Measurements from ENCODE around the gene FTCDNL1. TPM values are rescaled to one million over a fixed set of nuclear protein-coding genes. Genes with fewer than 3 reads are reported as not detected.

The FTCDNL1 gene
- total RNA-seq, 1 experiment from 2014 or later: 0.11 TPM

DNA sequence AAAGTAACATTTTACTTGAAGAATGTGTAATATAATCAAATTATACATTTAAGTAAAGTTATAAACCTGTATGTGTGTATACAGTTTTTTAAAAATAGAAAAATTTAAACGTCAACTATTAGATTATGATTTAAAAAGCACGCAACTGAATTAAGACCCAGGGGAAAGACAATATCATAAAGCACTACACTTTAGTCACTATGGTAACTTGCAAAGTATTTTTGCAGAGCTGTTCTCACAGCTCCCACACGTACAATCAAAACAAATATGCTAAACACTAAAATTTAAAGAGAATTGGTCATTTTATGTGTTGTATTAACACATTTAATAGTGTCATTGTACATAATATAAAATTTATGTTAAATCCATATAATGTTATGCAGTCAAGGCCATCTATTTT, 59.7 kb downstream of the FTCDNL1 start:
- ATAC-seq (no peak), DNase-seq (no peak)
- Histone ChIP-seq H2AFZ (ENCODE audit: low read length) (no peak overlapping the region), H3K9ac (ENCODE audit: low read length) (no peak overlapping the region), H3K9me3 (ENCODE audit: low read length) (no peaks in the 10 kb centered on the region), H4K20me1 (ENCODE audit: low read length) (no peaks in the 10 kb centered on the region), H3F3A (ENCODE audit: low read length, unreplicated experiment) (no peaks in the 10 kb centered on the region), H3K36me3 (ENCODE audit: low read depth, low read length) (no peaks in the 10 kb centered on the region), H3K4me1 (ENCODE audit: insufficient read depth, low read length) (no peaks in the 10 kb centered on the region), H3K27ac (ENCODE audit: low read length) (no peak overlapping the region), H3K27me3 (ENCODE audit: low read length) (peaks cover 41% of the 10 kb centered on the region), H3K4me3 (ENCODE audit: low read length) (no peak overlapping the region), H3K4me2 (ENCODE audit: low read length) (no peak overlapping the region), H3K9me2 (replicated peaks; ENCODE audit: low read length) (no peaks in the 10 kb centered on the region), H3K79me2 (ENCODE audit: low read length) (no peaks in the 10 kb centered on the region)
- BruUV-seq (replicated peaks): no TSS peak
- ChIA-PET CTCF (no interaction called here), POLR2A (ENCODE audit: unreplicated experiment) (no interaction called here)
- intact Hi-C loops (cut with micrococcal nuclease): no loop called here
- TF ChIP-seq, protein P1, sequence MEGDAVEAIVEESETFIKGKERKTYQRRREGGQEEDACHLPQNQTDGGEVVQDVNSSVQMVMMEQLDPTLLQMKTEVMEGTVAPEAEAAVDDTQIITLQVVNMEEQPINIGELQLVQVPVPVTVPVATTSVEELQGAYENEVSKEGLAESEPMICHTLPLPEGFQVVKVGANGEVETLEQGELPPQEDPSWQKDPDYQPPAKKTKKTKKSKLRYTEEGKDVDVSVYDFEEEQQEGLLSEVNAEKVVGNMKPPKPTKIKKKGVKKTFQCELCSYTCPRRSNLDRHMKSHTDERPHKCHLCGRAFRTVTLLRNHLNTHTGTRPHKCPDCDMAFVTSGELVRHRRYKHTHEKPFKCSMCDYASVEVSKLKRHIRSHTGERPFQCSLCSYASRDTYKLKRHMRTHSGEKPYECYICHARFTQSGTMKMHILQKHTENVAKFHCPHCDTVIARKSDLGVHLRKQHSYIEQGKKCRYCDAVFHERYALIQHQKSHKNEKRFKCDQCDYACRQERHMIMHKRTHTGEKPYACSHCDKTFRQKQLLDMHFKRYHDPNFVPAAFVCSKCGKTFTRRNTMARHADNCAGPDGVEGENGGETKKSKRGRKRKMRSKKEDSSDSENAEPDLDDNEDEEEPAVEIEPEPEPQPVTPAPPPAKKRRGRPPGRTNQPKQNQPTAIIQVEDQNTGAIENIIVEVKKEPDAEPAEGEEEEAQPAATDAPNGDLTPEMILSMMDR (conservative IDR thresholded peaks at IDR 0.05; ENCODE audit: low read depth, low read length): no peak
- TF ChIP-seq EZH2 (IDR thresholded peaks at IDR 0.05; ENCODE audit: low read length, unreplicated experiment) (no peak), EZH2phosphoT487 (IDR thresholded peaks at IDR 0.05; ENCODE audit: borderline replicate concordance, low read length) (no peak)

DNA sequence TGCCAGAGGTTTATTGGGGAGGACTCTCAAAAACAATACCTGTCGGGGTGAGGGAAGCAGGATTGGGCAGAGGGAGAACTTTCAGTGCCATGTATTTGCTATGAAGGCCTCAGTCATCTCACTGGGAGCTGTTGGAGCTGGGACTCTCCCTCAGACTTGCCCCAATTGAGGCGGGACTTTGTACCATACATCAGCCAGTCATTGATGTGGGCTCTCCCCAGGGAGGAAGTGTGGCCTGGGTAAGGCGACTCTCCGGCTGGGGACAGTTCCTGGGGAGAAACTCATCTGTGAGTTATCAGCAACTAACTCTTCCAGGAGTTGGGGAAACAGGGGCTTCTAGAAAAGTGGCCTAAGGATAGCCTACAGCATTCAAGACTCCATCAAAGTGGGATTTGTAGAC, 66.5 kb downstream of the FTCDNL1 start:
- no peaks in the 10 kb centered on the region for H3K4me1 ChIP-seq (ENCODE audit: insufficient read depth, low read length)
- no peaks in the 10 kb centered on the region for H3F3A ChIP-seq (ENCODE audit: low read length, unreplicated experiment)
- H3K4me2 ChIP-seq (ENCODE audit: low read length): no peak overlapping the region
- H3K79me2 ChIP-seq (ENCODE audit: low read length): no peaks in the 10 kb centered on the region
- peaks cover 39% of the 10 kb centered on the region for H3K27me3 ChIP-seq (ENCODE audit: low read length)
- H3K9ac ChIP-seq (ENCODE audit: low read length): no peak overlapping the region
- BruUV-seq (replicated peaks): no TSS peak
- no peak for ATAC-seq
- H3K36me3 ChIP-seq (ENCODE audit: low read depth, low read length): no peaks in the 10 kb centered on the region
- no peak overlapping the region for H2AFZ ChIP-seq (ENCODE audit: low read length)
- DNase-seq: no peak
- intact Hi-C loops (cut with micrococcal nuclease): no loop called here
- POLR2A ChIA-PET (ENCODE audit: unreplicated experiment): no interaction called here
- H3K9me3 ChIP-seq (ENCODE audit: low read length): no peaks in the 10 kb centered on the region
- no peaks in the 10 kb centered on the region for H4K20me1 ChIP-seq (ENCODE audit: low read length)
- TF ChIP-seq, protein P1 (conservative IDR thresholded peaks at IDR 0.05; ENCODE audit: low read depth, low read length): no peak
- TF ChIP-seq EZH2 (IDR thresholded peaks at IDR 0.05; ENCODE audit: low read length, unreplicated experiment): no peak
- no peak for TF ChIP-seq EZH2phosphoT487 (IDR thresholded peaks at IDR 0.05; ENCODE audit: borderline replicate concordance, low read length)
- no peaks in the 10 kb centered on the region for H3K9me2 ChIP-seq (replicated peaks; ENCODE audit: low read length)
- CTCF ChIA-PET: no interaction called here
- H3K27ac ChIP-seq (ENCODE audit: low read length): no peak overlapping the region
- H3K4me3 ChIP-seq (ENCODE audit: low read length): no peak overlapping the region

DNA sequence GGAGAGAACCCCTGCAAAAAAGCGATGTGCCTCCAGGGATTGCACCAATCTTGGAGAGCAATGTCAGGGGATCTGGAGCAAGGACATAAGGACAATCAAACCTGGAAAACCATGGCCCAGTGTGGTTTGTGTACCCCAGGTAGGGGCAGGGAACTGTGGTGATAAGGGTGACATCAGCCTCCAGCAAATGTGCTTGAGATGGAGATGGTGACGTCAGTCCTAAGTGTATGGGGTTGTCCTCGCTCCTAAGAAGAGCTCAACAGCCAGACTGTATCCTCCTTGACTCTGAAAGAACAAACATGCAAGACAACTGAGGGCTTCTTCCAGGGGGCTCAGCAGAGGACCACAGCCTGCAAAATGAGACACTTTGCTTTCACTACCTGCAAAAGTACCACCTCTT, 71.4 kb downstream of the FTCDNL1 start:
- Histone ChIP-seq H3K9me3 (ENCODE audit: low read length) (no peaks in the 10 kb centered on the region), H2AFZ (ENCODE audit: low read length) (no peak overlapping the region), H3K4me3 (ENCODE audit: low read length) (no peak overlapping the region), H3K9ac (ENCODE audit: low read length) (no peak overlapping the region), H3K27ac (ENCODE audit: low read length) (no peak overlapping the region), H3K4me1 (ENCODE audit: insufficient read depth, low read length) (no peaks in the 10 kb centered on the region), H3K36me3 (ENCODE audit: low read depth, low read length) (no peaks in the 10 kb centered on the region), H3K79me2 (ENCODE audit: low read length) (no peaks in the 10 kb centered on the region), H3K4me2 (ENCODE audit: low read length) (no peak overlapping the region), H4K20me1 (ENCODE audit: low read length) (no peaks in the 10 kb centered on the region), H3K27me3 (ENCODE audit: low read length) (peaks cover 28% of the 10 kb centered on the region), H3F3A (ENCODE audit: low read length, unreplicated experiment) (no peaks in the 10 kb centered on the region), H3K9me2 (replicated peaks; ENCODE audit: low read length) (no peaks in the 10 kb centered on the region)
- POLR2A ChIA-PET (ENCODE audit: unreplicated experiment): no interaction called here
- intact Hi-C loops (cut with micrococcal nuclease): no loop called here
- no TSS peak for BruUV-seq (replicated peaks)
- CTCF ChIA-PET: no interaction called here
- no peak for DNase-seq
- ATAC-seq: no peak
- TF ChIP-seq EZH2 (IDR thresholded peaks at IDR 0.05; ENCODE audit: low read length, unreplicated experiment) (no peak), EZH2phosphoT487 (IDR thresholded peaks at IDR 0.05; ENCODE audit: borderline replicate concordance, low read length) (no peak)
- TF ChIP-seq, protein P1 (conservative IDR thresholded peaks at IDR 0.05; ENCODE audit: low read depth, low read length): no peak

Measured in PC-3 (cell line).